Measurements from ENCODE around the gene AGPAT4. TPM values are rescaled to one million over a fixed set of nuclear protein-coding genes. Genes with fewer than 3 reads are reported as not detected.

Gene AGPAT4
- total and polyA plus RNA-seq, 2 of the 4 experiments (the other 2 are of a cell fraction) = 3.6 to 3.8 TPM

- H3K79me1 ChIP-seq (ENCODE audit: low read depth in 1 of 2, low read length in 2 of 2) = peaks cover 6 to 8% of the 10 kb centered on the region in 2 experiments; a peak in 3 of 4 replicates
- H4K8ac ChIP-seq (ENCODE audit: low read depth in 2 of 2, low read length in 2 of 2) = no peak overlapping the region
- no peak overlapping the region for H3K4me3 ChIP-seq (ENCODE audit: insufficient read depth, low read depth, low read length)
- H2AK5ac ChIP-seq (ENCODE audit: low read depth, low read length) = no peak overlapping the region
- dilution Hi-C loops (cut with HindIII; ENCODE audit: low sequenced_read_pairs, unreplicated experiment) = no loop called here
- H4K91ac ChIP-seq (ENCODE audit: insufficient read depth, low read depth, low read length) = no peak overlapping the region
- H2BK5ac ChIP-seq (ENCODE audit: low read depth, low read length, poor library complexity, severe bottlenecking) = no peak overlapping the region
- no peaks in the 10 kb centered on the region for H3K27me3 ChIP-seq (ENCODE audit: control insufficient read depth, insufficient read depth, low read length)
- H3K27ac ChIP-seq (ENCODE audit: insufficient read depth, low read length) = no peak overlapping the region
- H3K4ac ChIP-seq (ENCODE audit: low read depth, low read length) = no peak overlapping the region
- in situ Hi-C loops (cut with MboI; ENCODE audit: low sequenced_read_pairs) = no loop called here
- BruUV-seq (replicated peaks) = no TSS peak
- no peak overlapping the region for H3K14ac ChIP-seq (replicated peaks; ENCODE audit: low read depth, low read length)
- ATAC-seq (ENCODE audit: low read depth) = no peak
- H4K20me1 ChIP-seq (ENCODE audit: insufficient read depth, low read length) = no peaks in the 10 kb centered on the region
- intact Hi-C loops (cut with micrococcal nuclease) = no loop called here
- no peaks in the 10 kb centered on the region; the same call in 1 of the 2 replicates for H3K4me1 ChIP-seq (ENCODE audit: control insufficient read depth, insufficient read depth, low read length)
- H2BK120ac ChIP-seq (ENCODE audit: low read depth, low read length) = no peak overlapping the region
- H3K23ac ChIP-seq (ENCODE audit: low read depth, low read length) = no peak overlapping the region
- H3K56ac ChIP-seq (ENCODE audit: extremely low read depth, insufficient read depth, low read length) = no peak overlapping the region
- WGBS, 2 experiments (ENCODE audit: extremely low coverage in 2 of 2, insufficient read length in 1 of 2) = no CpG with 5 or more reads among the region's 8 CpGs
- no peak overlapping the region for H2BK15ac ChIP-seq (ENCODE audit: low read depth, low read length)
- H3K18ac ChIP-seq (ENCODE audit: low read depth, low read length) = no peak overlapping the region
- no peaks in the 10 kb centered on the region for H3K9me1 ChIP-seq (ENCODE audit: insufficient read depth, low read length)
- no peak overlapping the region for H4K5ac ChIP-seq (ENCODE audit: low read depth, low read length)
- no peak overlapping the region for H3K4me2 ChIP-seq (ENCODE audit: low read depth, low read length)
- H2BK20ac ChIP-seq (ENCODE audit: low read depth, low read length) = no peak overlapping the region
- POLR2A ChIA-PET (ENCODE audit: unreplicated experiment) = no interaction called here
- H3K36me3 ChIP-seq (ENCODE audit: control insufficient read depth, insufficient read depth, low read length) = no peaks in the 10 kb centered on the region; the same call in 1 of the 2 replicates
- H3K9ac ChIP-seq (ENCODE audit: low read depth, low read length) = no peak overlapping the region
- no peaks in the 10 kb centered on the region for H3K9me3 ChIP-seq (ENCODE audit: control insufficient read depth, insufficient read depth, low read length)
- CTCF ChIA-PET = no interaction called here
- H2AFZ ChIP-seq (replicated peaks; ENCODE audit: low read length, poor library complexity) = no peak overlapping the region
- TF ChIP-seq POLR2A (IDR thresholded peaks at IDR 0.05; ENCODE audit: low read depth, low read length) (no peak), CTCF (conservative IDR thresholded peaks at IDR 0.05; ENCODE audit: low read depth, low read length) (0 out of 2 replicates have a peak, but pooled peaks have one; percentile 7)
- no peak for DNase-seq
- no peak overlapping the region for H2AK9ac ChIP-seq (replicated peaks; ENCODE audit: low read depth, low read length, poor library complexity)
Measured at GRCh38 chr6:161200610-161201370, 73.1 kb downstream of the AGPAT4 start.
